WTC11 (cell line): Measurements from ENCODE around the gene RETREG2.

Source experiments
- CREM ChIP-seq: sonication (generic); formaldehyde crosslinking; IDR thresholded peaks from 2 replicates; pipeline ENCODE4 v1.8.1; 2022; ENCODE audit warnings: mild to moderate bottlenecking, missing genetic modification reagents, moderate library complexity
- CTCF ChIP-seq: fragments of 200-600 bp; IDR thresholded peaks from 2 replicates; pipeline ENCODE4 v1.8.0; 2022; ENCODE audit warnings: antibody characterized with exemption
- ESRRA ChIP-seq: sonication (generic); formaldehyde crosslinking; IDR thresholded peaks from 2 replicates; pipeline ENCODE4 v1.8.1; 2022; ENCODE audit warnings: mild to moderate bottlenecking, missing genetic modification reagents, borderline replicate concordance
- NR3C1 ChIP-seq: sonication (generic); formaldehyde crosslinking; conservative IDR thresholded peaks from 2 replicates; pipeline ENCODE4 v1.8.1; 2023; ENCODE audit warnings: low read depth, mild to moderate bottlenecking, missing genetic modification reagents
- SMAD4 ChIP-seq: sonication (generic); formaldehyde crosslinking; IDR thresholded peaks from 2 replicates; pipeline ENCODE4 v1.8.0; 2022; ENCODE audit warnings: mild to moderate bottlenecking, missing genetic modification reagents
- TCF7 ChIP-seq: sonication (generic); formaldehyde crosslinking; IDR thresholded peaks from 2 replicates; pipeline ENCODE4 v1.8.0; 2022; ENCODE audit warnings: mild to moderate bottlenecking, low read depth, missing genetic modification reagents, moderate library complexity
- TEAD4 ChIP-seq: sonication (generic); formaldehyde crosslinking; IDR thresholded peaks from 2 replicates; pipeline ENCODE4 v1.8.0; 2022; ENCODE audit warnings: mild to moderate bottlenecking, missing genetic modification reagents
- TF ChIP-seq, protein P1 (sequence below): sonication (generic); formaldehyde crosslinking; IDR thresholded peaks from 2 replicates; pipeline ENCODE4 v1.8.1; 2023; ENCODE audit warnings: mild to moderate bottlenecking, missing genetic modification reagents, moderate library complexity
- TF ChIP-seq, protein P2 (sequence below): sonication (generic); formaldehyde crosslinking; IDR thresholded peaks from 2 replicates; pipeline ENCODE4 v1.8.0; 2022; ENCODE audit warnings: mild to moderate bottlenecking, missing genetic modification reagents

DNA sequence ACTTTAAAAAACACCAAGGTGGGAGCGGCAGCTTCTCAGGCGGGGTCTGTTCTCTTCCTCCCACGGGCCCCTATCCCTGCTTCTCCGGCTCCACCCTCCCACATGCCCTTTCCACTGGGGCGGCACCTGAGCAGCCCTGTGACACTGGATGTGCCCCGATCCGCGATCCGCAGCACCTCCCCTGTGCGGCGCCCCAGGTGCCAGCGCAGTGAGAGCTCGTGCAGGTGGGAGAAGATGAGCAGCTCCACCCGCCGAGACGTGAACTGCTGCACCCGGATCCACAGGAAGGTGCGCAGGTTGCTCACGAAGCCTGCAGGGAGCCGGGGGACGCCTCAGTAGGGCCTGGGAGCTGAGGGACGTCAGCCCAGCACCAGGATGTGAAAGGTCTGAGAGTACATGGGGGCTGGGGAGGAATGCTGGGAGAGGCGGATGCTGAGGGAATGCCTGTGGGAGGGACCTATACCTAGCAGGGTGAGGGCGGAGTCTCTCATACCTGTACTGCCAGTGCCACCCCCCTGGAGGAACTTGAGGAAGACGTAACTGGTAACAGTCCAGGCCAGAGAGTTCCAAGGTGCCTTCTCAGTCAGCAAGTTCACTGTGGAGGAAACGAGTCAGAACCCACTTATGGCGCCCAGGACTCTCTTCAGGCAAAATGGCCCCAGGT lies 37.9 kb downstream of the RETREG2 start:
- TF ChIP-seq ESRRA: no peak
- TF ChIP-seq, protein P1, sequence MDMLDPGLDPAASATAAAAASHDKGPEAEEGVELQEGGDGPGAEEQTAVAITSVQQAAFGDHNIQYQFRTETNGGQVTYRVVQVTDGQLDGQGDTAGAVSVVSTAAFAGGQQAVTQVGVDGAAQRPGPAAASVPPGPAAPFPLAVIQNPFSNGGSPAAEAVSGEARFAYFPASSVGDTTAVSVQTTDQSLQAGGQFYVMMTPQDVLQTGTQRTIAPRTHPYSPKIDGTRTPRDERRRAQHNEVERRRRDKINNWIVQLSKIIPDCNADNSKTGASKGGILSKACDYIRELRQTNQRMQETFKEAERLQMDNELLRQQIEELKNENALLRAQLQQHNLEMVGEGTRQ (CRISPR knock-in tag): no peak
- no peak for TF ChIP-seq TCF7
- no peak for TF ChIP-seq CREM (CRISPR knock-in tag)
- TF ChIP-seq TEAD4 (CRISPR knock-in tag): no peak
- TF ChIP-seq SMAD4 (CRISPR knock-in tag): no peak
- no peak for TF ChIP-seq NR3C1 (CRISPR knock-in tag)
- TF ChIP-seq CTCF: no peak
- TF ChIP-seq, protein P2, sequence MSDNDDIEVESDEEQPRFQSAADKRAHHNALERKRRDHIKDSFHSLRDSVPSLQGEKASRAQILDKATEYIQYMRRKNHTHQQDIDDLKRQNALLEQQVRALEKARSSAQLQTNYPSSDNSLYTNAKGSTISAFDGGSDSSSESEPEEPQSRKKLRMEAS: no peak
